ENCODE measurements around the gene PTPRN. TPM values are rescaled to one million over a fixed set of nuclear protein-coding genes. Genes with fewer than 3 reads are reported as not detected.

Gene PTPRN
- polyA plus RNA-seq, 2 of the 4 experiments (the other 2 are of a cell fraction), result 0.44 to 1.1 TPM

DNA sequence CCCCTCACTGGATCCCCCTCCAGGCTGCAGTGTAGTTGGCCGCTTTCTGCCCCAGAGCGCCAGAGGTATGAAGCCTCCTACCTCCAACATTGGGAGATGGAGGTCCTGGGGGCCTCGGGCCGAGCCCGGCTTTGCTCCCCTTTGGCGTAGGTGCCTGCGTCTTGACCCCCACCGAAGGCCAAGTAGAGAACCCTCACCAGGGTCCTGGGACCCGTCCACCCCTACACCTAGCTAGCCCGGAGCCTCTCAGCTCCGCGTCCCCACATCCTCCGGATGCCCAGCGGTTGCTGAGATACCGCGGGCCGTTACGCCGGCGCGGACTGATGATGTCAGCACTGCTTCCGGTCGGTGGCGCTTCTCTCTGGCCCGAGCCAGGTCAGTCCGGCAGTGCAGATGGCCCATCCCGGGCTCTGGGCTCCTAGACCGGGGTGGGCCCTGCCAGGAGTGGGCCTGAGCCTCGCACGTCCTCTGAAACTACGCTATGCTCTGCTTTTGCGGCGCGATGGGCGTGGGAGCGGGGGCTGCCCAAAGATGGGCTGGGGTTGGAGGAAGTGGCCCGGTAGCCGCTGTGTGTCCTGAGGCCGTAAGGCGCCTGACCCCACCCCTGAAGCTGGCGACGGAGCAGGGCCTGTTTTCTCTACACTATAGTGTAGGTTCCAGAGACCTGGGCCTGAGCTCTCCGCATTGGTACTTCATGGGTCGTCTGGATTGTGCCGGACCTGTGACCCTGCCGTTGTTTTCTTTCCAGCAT is 63.9 kb downstream of the PTPRN start, which contains the start of the genes GLB1L and STK16 (continued):
- TF ChIP-seq NPAS2 (CRISPR knock-in tag; IDR thresholded peaks at IDR 0.05; ENCODE audit: borderline replicate concordance) (no peak), FOSB (CRISPR knock-in tag; IDR thresholded peaks at IDR 0.05) (no peak), CBX2 (IDR thresholded peaks at IDR 0.05; ENCODE audit: borderline replicate concordance, low read depth) (no peak), POLR2AphosphoS2 (conservative IDR thresholded peaks at IDR 0.05; ENCODE audit: low read length) (no peak), EHMT2 (IDR thresholded peaks at IDR 0.05; ENCODE audit: low read depth) (no peak), HOXA7 (CRISPR knock-in tag; IDR thresholded peaks at IDR 0.05) (no peak), NFE2L2 (conservative IDR thresholded peaks at IDR 0.05; ENCODE audit: low read length) (no peak), ZFP36 (IDR thresholded peaks at IDR 0.05; ENCODE audit: borderline replicate concordance, partially characterized antibody) (no peak), ESRRA (IDR thresholded peaks at IDR 0.05; ENCODE audit: borderline replicate concordance, low read length) (no peak), GATA3 (IDR thresholded peaks at IDR 0.05; ENCODE audit: borderline replicate concordance) (no peak), MAFK (IDR thresholded peaks at IDR 0.05; ENCODE audit: partially characterized antibody) (peak; percentile 81), TP53 (CRISPR knock-in tag; IDR thresholded peaks at IDR 0.05) (no peak), ELK1 (IDR thresholded peaks at IDR 0.05; ENCODE audit: low read depth, low read length) (peak; percentile 71; the same call in 1 of the 2 replicates), SMC3 (IDR thresholded peaks at IDR 0.05) (no peak), MAZ (IDR thresholded peaks at IDR 0.05; ENCODE audit: borderline replicate concordance, low read depth, low read length) (no peak), SREBF2 (IDR thresholded peaks at IDR 0.05) (no peak), HOXB13 (CRISPR knock-in tag; IDR thresholded peaks at IDR 0.05; ENCODE audit: low read depth) (no peak), RNF2 (IDR thresholded peaks at IDR 0.05; ENCODE audit: borderline replicate concordance, low read depth) (no peak), PBX3 (IDR thresholded peaks at IDR 0.05) (no peak), NR3C1 (IDR thresholded peaks at IDR 0.05) (no peak), CHD2 (IDR thresholded peaks at IDR 0.05; ENCODE audit: low read length, partially characterized antibody) (no peak), PHF8 (IDR thresholded peaks at IDR 0.05; ENCODE audit: borderline replicate concordance, low read depth) (peak; percentile 81), JUNB (IDR thresholded peaks at IDR 0.05) (no peak), RCOR1 (IDR thresholded peaks at IDR 0.05; ENCODE audit: low read depth, low read length) (no peak), HOXB5 (CRISPR knock-in tag; IDR thresholded peaks at IDR 0.05) (no peak), CEBPB (IDR thresholded peaks at IDR 0.05) (no peak), EHF (CRISPR knock-in tag; IDR thresholded peaks at IDR 0.05) (no peak), E2F6 (IDR thresholded peaks at IDR 0.05; ENCODE audit: borderline replicate concordance, low read depth) (no peak)
- TF ChIP-seq, protein P1, sequence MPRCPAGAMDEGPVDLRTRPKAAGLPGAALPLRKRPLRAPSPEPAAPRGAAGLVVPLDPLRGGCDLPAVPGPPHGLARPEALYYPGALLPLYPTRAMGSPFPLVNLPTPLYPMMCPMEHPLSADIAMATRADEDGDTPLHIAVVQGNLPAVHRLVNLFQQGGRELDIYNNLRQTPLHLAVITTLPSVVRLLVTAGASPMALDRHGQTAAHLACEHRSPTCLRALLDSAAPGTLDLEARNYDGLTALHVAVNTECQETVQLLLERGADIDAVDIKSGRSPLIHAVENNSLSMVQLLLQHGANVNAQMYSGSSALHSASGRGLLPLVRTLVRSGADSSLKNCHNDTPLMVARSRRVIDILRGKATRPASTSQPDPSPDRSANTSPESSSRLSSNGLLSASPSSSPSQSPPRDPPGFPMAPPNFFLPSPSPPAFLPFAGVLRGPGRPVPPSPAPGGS (IDR thresholded peaks at IDR 0.05), result peak; percentile 73
- TF ChIP-seq, protein P2, sequence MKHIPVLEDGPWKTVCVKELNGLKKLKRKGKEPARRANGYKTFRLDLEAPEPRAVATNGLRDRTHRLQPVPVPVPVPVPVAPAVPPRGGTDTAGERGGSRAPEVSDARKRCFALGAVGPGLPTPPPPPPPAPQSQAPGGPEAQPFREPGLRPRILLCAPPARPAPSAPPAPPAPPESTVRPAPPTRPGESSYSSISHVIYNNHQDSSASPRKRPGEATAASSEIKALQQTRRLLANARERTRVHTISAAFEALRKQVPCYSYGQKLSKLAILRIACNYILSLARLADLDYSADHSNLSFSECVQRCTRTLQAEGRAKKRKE (CRISPR knock-in tag; IDR thresholded peaks at IDR 0.05; ENCODE audit: low read depth), result no peak
- TF ChIP-seq, protein P3, sequence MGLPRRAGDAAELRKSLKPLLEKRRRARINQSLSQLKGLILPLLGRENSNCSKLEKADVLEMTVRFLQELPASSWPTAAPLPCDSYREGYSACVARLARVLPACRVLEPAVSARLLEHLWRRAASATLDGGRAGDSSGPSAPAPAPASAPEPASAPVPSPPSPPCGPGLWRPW (IDR thresholded peaks at IDR 0.05), result no peak
